ENCODE measurements around the gene APOBEC3C. TPM values are rescaled to one million over a fixed set of nuclear protein-coding genes. Genes with fewer than 3 reads are reported as not detected.
"Not testable (repeated sequence)": the region's sequence is repeated elsewhere in the genome, so short reads cannot be mapped to it uniquely, and the experiment has no call there.

Gene APOBEC3C
- total and polyA plus RNA-seq, 11 donors: 7.3 to 53.8 (median 24.9) TPM

DNA sequence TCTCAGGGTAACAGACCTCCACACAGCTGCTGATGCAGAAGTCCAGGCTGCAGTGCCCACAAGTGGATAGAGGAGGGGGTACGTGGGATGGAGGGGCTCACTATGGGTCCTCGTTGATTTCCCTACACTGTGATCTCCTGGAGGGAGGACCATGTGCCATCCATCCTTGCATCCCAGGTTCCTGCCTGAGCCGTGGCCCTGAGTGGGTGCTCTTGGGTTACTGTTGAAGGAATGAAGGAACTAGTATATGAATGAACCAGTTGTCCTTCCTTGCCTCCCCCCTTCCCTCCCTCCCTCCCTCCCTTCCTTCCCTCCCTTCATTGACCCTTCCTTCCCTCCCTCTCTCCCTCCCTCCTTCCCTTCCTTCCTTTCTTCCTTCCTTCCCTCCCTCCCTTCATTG is 16.5 kb upstream of the APOBEC3C start:
- H3K36me3 ChIP-seq: no peaks in the 10 kb centered on the region
- no peak overlapping the region for H3K4me3 ChIP-seq
- TF ChIP-seq, protein P1, sequence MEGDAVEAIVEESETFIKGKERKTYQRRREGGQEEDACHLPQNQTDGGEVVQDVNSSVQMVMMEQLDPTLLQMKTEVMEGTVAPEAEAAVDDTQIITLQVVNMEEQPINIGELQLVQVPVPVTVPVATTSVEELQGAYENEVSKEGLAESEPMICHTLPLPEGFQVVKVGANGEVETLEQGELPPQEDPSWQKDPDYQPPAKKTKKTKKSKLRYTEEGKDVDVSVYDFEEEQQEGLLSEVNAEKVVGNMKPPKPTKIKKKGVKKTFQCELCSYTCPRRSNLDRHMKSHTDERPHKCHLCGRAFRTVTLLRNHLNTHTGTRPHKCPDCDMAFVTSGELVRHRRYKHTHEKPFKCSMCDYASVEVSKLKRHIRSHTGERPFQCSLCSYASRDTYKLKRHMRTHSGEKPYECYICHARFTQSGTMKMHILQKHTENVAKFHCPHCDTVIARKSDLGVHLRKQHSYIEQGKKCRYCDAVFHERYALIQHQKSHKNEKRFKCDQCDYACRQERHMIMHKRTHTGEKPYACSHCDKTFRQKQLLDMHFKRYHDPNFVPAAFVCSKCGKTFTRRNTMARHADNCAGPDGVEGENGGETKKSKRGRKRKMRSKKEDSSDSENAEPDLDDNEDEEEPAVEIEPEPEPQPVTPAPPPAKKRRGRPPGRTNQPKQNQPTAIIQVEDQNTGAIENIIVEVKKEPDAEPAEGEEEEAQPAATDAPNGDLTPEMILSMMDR (IDR thresholded peaks at IDR 0.05): no peak
- TF ChIP-seq POLR2A (IDR thresholded peaks at IDR 0.05): no peak
- H3K4me1 ChIP-seq: peaks cover 0 to 8% (median 0%) of the 10 kb centered on the region in 12 donors
- H3K27ac ChIP-seq: no peak overlapping the region
- WGBS, 4 donors: 79 to 90% (median 83%) methylated on average over 3 of the region's 3 CpGs
- intact Hi-C loops (cut with DNase I): no loop called here
- DNase-seq (no peak), ATAC-seq (no peak)
- H3K27me3 ChIP-seq: peaks cover 0 to 11% (median 0%) of the 10 kb centered on the region in 9 donors
- no peaks in the 10 kb centered on the region for H3K9me3 ChIP-seq

GRCh38 chr22:39003165-39003638 is 10.9 kb upstream of the APOBEC3C start:
- intact Hi-C loops (cut with DNase I): loop anchor here (1.0 to 10.0 kb wide), 11 partner anchors 131 to 312 kb away; partner anchors contain the start of genes CBX6 (in 3 of the 10) and RPL3 (in 2 of the 10)
- no peak overlapping the region for H3K27ac ChIP-seq
- peak; percentile 81 to 94 (median 92) for ATAC-seq
- H3K4me1 ChIP-seq: peaks cover 0 to 12% (median 1%) of the 10 kb centered on the region in 12 donors
- no peak overlapping the region for H3K4me3 ChIP-seq
- peaks cover 0 to 5% (median 0%) of the 10 kb centered on the region in 9 donors for H3K27me3 ChIP-seq
- TF ChIP-seq, protein P1 (IDR thresholded peaks at IDR 0.05): peak; percentile 63 to 86 (median 75)
- no peak for TF ChIP-seq POLR2A (IDR thresholded peaks at IDR 0.05)
- no peaks in the 10 kb centered on the region for H3K9me3 ChIP-seq
- 6 to 13% (median 11%) methylated on average over 6 to 7 of the region's 7 CpGs for WGBS, 4 donors
- DNase-seq: peak; percentile 67 to 81 (median 75)
- no peaks in the 10 kb centered on the region for H3K36me3 ChIP-seq

GRCh38 chr22:39007177-39007576 is 6.9 kb upstream of the APOBEC3C start:
- intact Hi-C loops (cut with DNase I): loop anchor here in 9 of 10 donors (2.0 to 10.0 kb wide), 6 partner anchors 110 to 308 kb away; partner anchors contain the start of gene RPL3 (in 2 of the 9)
- no peak for TF ChIP-seq POLR2A (IDR thresholded peaks at IDR 0.05)
- H3K36me3 ChIP-seq: no peaks in the 10 kb centered on the region
- no peak overlapping the region for H3K4me3 ChIP-seq
- 94 to 97% (median 97%) methylated on average over 5 of the region's 5 CpGs for WGBS, 4 donors
- H3K27me3 ChIP-seq: no peaks in the 10 kb centered on the region
- no peak overlapping the region for H3K27ac ChIP-seq
- DNase-seq: no peak
- ATAC-seq: no peak
- H3K4me1 ChIP-seq: peaks cover 0 to 12% (median 1%) of the 10 kb centered on the region in 12 donors
- no peaks in the 10 kb centered on the region for H3K9me3 ChIP-seq

DNA sequence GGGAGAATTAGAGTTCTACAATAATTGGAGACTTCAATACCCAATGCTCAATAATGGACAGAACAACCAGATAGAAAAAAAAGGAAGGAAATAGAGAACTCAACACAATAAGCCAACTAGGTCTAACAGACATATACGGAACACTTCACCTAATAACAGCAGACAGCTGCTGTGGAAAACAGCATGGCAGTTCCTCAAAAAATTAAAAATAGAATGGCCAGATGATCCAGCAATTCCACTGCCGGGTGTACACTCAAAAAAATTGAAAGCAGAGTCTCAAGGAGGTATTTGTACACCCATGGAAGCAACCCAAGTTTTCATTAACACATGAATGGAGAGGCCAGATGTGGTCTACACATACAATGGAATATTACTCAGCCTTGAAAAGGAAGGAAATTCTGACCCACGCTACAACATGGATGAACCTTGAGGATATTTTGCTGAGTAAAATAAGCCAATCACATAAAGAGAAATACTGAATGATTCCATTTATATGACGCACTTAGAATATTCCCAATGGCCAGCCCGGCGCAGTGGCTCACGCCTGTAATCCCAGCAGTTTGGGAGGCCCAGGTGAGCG is 5.7 kb upstream of the APOBEC3C start:
- ATAC-seq, H3K4me3 ChIP-seq, H3K27me3 ChIP-seq, H3K9me3 ChIP-seq, DNase-seq, H3K36me3 ChIP-seq, H3K27ac ChIP-seq, H3K4me1 ChIP-seq: not testable (repeated sequence)
- intact Hi-C loops (cut with DNase I): loop anchor here in 8 of 10 donors (5.0 to 10.0 kb wide), 5 partner anchors 109 to 306 kb away; partner anchors contain the start of gene RPL3 (in 2 of the 8)
- WGBS, 4 donors: 75 to 79% (median 78%) methylated on average over 8 of the region's 8 CpGs

DNA sequence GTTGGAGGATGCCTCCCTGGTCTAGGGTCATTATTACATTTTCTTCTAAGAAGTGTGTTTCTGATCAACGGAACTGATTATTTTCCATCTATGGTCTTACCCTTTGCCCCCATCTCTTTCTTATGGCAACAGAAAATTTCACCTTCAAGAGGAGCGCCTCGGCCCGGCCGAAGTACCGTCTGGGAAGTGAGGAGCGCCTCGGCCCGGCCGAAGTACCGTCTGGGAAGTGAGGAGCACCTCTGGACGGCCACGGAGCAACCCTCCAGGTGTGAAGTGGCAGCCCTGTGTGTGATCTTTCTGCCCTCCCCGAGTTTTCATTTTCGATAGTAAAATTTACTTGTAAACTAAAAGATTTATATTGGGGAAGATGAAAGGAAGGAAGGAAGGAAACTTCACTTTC is 3.1 kb upstream of the APOBEC3C start:
- ATAC-seq (no peak), DNase-seq (no peak)
- Histone ChIP-seq H3K9me3 (no peaks in the 10 kb centered on the region), H3K36me3 (no peaks in the 10 kb centered on the region), H3K27ac (no peak overlapping the region), H3K27me3 (no peaks in the 10 kb centered on the region), H3K4me3 (no peak overlapping the region), H3K4me1 (peaks cover 0 to 24% (median 10%) of the 10 kb centered on the region in 12 donors)
- intact Hi-C loops (cut with DNase I): loop anchor here in 1 of 10 donors (5.0 kb wide), 1 partner anchor 106 kb away; no protein-coding TSS in a partner anchor
- TF ChIP-seq, protein P1 (IDR thresholded peaks at IDR 0.05): no peak
- TF ChIP-seq POLR2A (IDR thresholded peaks at IDR 0.05): no peak
- WGBS, 4 donors: 77 to 83% (median 80%) methylated on average over 15 of the region's 15 CpGs

Measured in heart left ventricle (tissue), 16 donors.